Activated CD8-positive, alpha-beta memory T cell treated with anti-CD3 and anti-CD28 coated beads, Interleukin-2, amount 10 ng/mL, durations not matched to agents 7 days and 5 days (primary cell): Measurements from ENCODE around the gene SLC17A9. TPM values are rescaled to one million over a fixed set of nuclear protein-coding genes. Genes with fewer than 3 reads are reported as not detected.

Source experiments
- ATAC-seq: fragments of 150-1000 bp; cut with Tn5 transposase; one replicate; pipeline ENCODE4 v1.10.0; 2021; ENCODE audit warnings: moderate library complexity
- CTCF ChIA-PET: fragments of 350-600 bp; sonication (Branson Sonifier 250); formaldehyde crosslinking; loops from one replicate; lab custom pipeline; 2021; ENCODE audit warnings: antibody characterized with exemption; lab: Charles Lee
- DNase-seq: peaks from one replicate; pipeline ENCODE4 v3.0.0-alpha.2; 2020
- H3K27ac Mint-ChIP-seq: one replicate; pipeline ENCODE4 v1.8.0; 2021; ENCODE audit warnings: mild to moderate bottlenecking, mixed read lengths
- H3K27me3 Mint-ChIP-seq: one replicate; pipeline ENCODE4 v1.8.0; 2021; ENCODE audit warnings: mixed read lengths
- H3K36me3 Mint-ChIP-seq: one replicate; pipeline ENCODE4 v1.8.0; 2021; ENCODE audit warnings: mild to moderate bottlenecking, mixed read lengths
- H3K4me1 Mint-ChIP-seq: one replicate; pipeline ENCODE4 v1.8.0; 2021; ENCODE audit warnings: mixed read lengths
- H3K4me3 Mint-ChIP-seq: one replicate; pipeline ENCODE4 v1.8.0; 2021; ENCODE audit warnings: mild to moderate bottlenecking, moderate library complexity, mixed read lengths
- H3K9me3 Mint-ChIP-seq: one replicate; pipeline ENCODE4 v1.8.0; 2022; ENCODE audit warnings: low read depth, mixed read lengths
- total RNA-seq, 2 experiments: library from RNA; stranded (reverse); gene quantifications; one replicate each; pipeline ENCODE4 v1.2.3, GENCODE V29; 2021

The SLC17A9 gene
- 10 to 100 TPM; 26.1 to 34.1 TPM for total RNA-seq

GRCh38 chr20:62952373-62952967 lies at the start of gene SLC17A9:
Gene SLC17A9, plus strand, starts transcription at chr20:62952709. Its CDS starts 122 bp downstream, at chr20:62952831.
- no peaks in the 10 kb centered on the region for H3K27me3 Mint-ChIP-seq
- CTCF ChIA-PET = interaction anchor here (1.2 to 3.1 kb wide), 7 partner anchors 15 to 56 kb away, joined by 3 to 30 read pairs (median 8); partner anchors contain the start of gene GID8
- peak; percentile 85 for DNase-seq
- peaks cover 22% of the 10 kb centered on the region for H3K4me1 Mint-ChIP-seq
- H3K9me3 Mint-ChIP-seq = no peaks in the 10 kb centered on the region
- peaks cover 29% of the 10 kb centered on the region for H3K36me3 Mint-ChIP-seq
- H3K4me3 Mint-ChIP-seq = peak within 1 kb of the TSS; percentile 75
- peak; percentile 81 for ATAC-seq
- peak within 1 kb of the TSS; percentile 89 for H3K27ac Mint-ChIP-seq

- H3K36me3 Mint-ChIP-seq = peaks cover 41% of the 10 kb centered on the region
- peaks cover 62% of the 10 kb centered on the region for H3K4me1 Mint-ChIP-seq
- CTCF ChIA-PET = interaction anchor here (0.6 to 13.9 kb wide), 5 partner anchors 10 to 76 kb away, joined by 3 to 268 read pairs (median 3); partner anchors contain the start of gene DIDO1
- H3K9me3 Mint-ChIP-seq = no peaks in the 10 kb centered on the region
- H3K27me3 Mint-ChIP-seq = no peaks in the 10 kb centered on the region
- DNase-seq = no peak
- no peak overlapping the region for H3K4me3 Mint-ChIP-seq
- H3K27ac Mint-ChIP-seq = no peak overlapping the region
- ATAC-seq = no peak
Observed at GRCh38 chr20:62902926-62903615, 49.4 kb upstream of the SLC17A9 start.

- DNase-seq = no peak
- peaks cover 63% of the 10 kb centered on the region for H3K36me3 Mint-ChIP-seq
- CTCF ChIA-PET = interaction anchor here (0.7 to 13.9 kb wide), 2 partner anchors 11 to 14 kb away, joined by 3 to 268 read pairs; partner anchors contain the start of gene DIDO1
Observed at GRCh38 chr20:62905536-62906117, 46.9 kb upstream of the SLC17A9 start.

GRCh38 chr20:62906209-62906608 lies 46.3 kb upstream of the SLC17A9 start:
- no peak for ATAC-seq
- Mint-ChIP-seq H3K4me1 (peaks cover 51% of the 10 kb centered on the region), H3K36me3 (peaks cover 65% of the 10 kb centered on the region), H3K4me3 (no peak overlapping the region), H3K9me3 (no peaks in the 10 kb centered on the region), H3K27me3 (no peaks in the 10 kb centered on the region), H3K27ac (no peak overlapping the region)
- CTCF ChIA-PET = interaction anchor here (13.9 kb wide), 1 partner anchor 14 kb away, joined by 268 read pairs; the partner anchor contains the start of gene DIDO1
- no peak for DNase-seq

More at GRCh38 chr20:62905536-62906117, 46.9 kb upstream of the SLC17A9 start:
- peaks cover 57% of the 10 kb centered on the region for H3K4me1 Mint-ChIP-seq
- H3K27me3 Mint-ChIP-seq = no peaks in the 10 kb centered on the region
- H3K9me3 Mint-ChIP-seq = no peaks in the 10 kb centered on the region
- ATAC-seq = no peak
- H3K4me3 Mint-ChIP-seq = no peak overlapping the region
- no peak overlapping the region for H3K27ac Mint-ChIP-seq

GRCh38 chr20:62906647-62907375 lies 45.7 kb upstream of the SLC17A9 start:
- Mint-ChIP-seq H3K36me3 (peaks cover 68% of the 10 kb centered on the region), H3K27ac (no peak overlapping the region), H3K4me1 (peaks cover 50% of the 10 kb centered on the region), H3K9me3 (no peaks in the 10 kb centered on the region), H3K4me3 (no peak overlapping the region), H3K27me3 (no peaks in the 10 kb centered on the region)
- CTCF ChIA-PET = interaction anchor here (0.7 to 13.9 kb wide), 9 partner anchors 8 to 102 kb away, joined by 3 to 268 read pairs (median 4); partner anchors contain the start of gene DIDO1
- no peak for ATAC-seq
- DNase-seq = no peak

GRCh38 chr20:62907384-62908317 lies 44.9 kb upstream of the SLC17A9 start:
- Mint-ChIP-seq H3K27ac (peak overlapping the region; percentile 57), H3K4me3 (no peak overlapping the region)
- no peak for DNase-seq

GRCh38 chr20:62908971-62909791 lies 43.3 kb upstream of the SLC17A9 start:
- CTCF ChIA-PET = interaction anchor here (1.2 to 13.9 kb wide), 4 partner anchors 10 to 44 kb away, joined by 5 to 268 read pairs (median 12); partner anchors contain the start of genes DIDO1 and SLC17A9
- Mint-ChIP-seq H3K27me3 (no peaks in the 10 kb centered on the region), H3K9me3 (no peaks in the 10 kb centered on the region), H3K36me3 (peaks cover 74% of the 10 kb centered on the region), H3K4me1 (peaks cover 44% of the 10 kb centered on the region), H3K27ac (no peak overlapping the region), H3K4me3 (no peak overlapping the region)
- DNase-seq (no peak), ATAC-seq (no peak)

More at GRCh38 chr20:62907384-62908317, 44.9 kb upstream of the SLC17A9 start:
- ATAC-seq = peak; percentile 65
- Mint-ChIP-seq H3K27me3 (no peaks in the 10 kb centered on the region), H3K4me1 (peaks cover 49% of the 10 kb centered on the region), H3K9me3 (no peaks in the 10 kb centered on the region), H3K36me3 (peaks cover 73% of the 10 kb centered on the region)
- CTCF ChIA-PET = interaction anchor here (0.6 to 13.9 kb wide), 12 partner anchors 9 to 101 kb away, joined by 3 to 268 read pairs (median 4); partner anchors contain the start of genes DIDO1 and SLC17A9

- peak overlapping the region; percentile 34 for H3K27ac Mint-ChIP-seq
- no peaks in the 10 kb centered on the region for H3K9me3 Mint-ChIP-seq
- H3K4me1 Mint-ChIP-seq = peaks cover 42% of the 10 kb centered on the region
- no peak overlapping the region for H3K4me3 Mint-ChIP-seq
- DNase-seq = no peak
- no peaks in the 10 kb centered on the region for H3K27me3 Mint-ChIP-seq
- no peak for ATAC-seq
- CTCF ChIA-PET = interaction anchor here (13.9 kb wide), 1 partner anchor 10 kb away, joined by 268 read pairs; the partner anchor contains the start of gene DIDO1
- H3K36me3 Mint-ChIP-seq = peaks cover 66% of the 10 kb centered on the region
Observed at GRCh38 chr20:62910217-62910766, 42.2 kb upstream of the SLC17A9 start.

- Mint-ChIP-seq H3K4me3 (no peak overlapping the region), H3K4me1 (peaks cover 46% of the 10 kb centered on the region), H3K36me3 (peaks cover 61% of the 10 kb centered on the region), H3K9me3 (no peaks in the 10 kb centered on the region), H3K27ac (no peak overlapping the region), H3K27me3 (no peaks in the 10 kb centered on the region)
- CTCF ChIA-PET = interaction anchor here (1.4 to 18.3 kb wide), 4 partner anchors 7 to 62 kb away, joined by 5 to 268 read pairs (median 137); partner anchors contain the start of gene DIDO1
- DNase-seq (no peak), ATAC-seq (no peak)
Observed at GRCh38 chr20:62910777-62911497, 41.6 kb upstream of the SLC17A9 start.

GRCh38 chr20:62911701-62912280 lies 40.7 kb upstream of the SLC17A9 start:
- Mint-ChIP-seq H3K36me3 (peaks cover 55% of the 10 kb centered on the region), H3K4me1 (peaks cover 51% of the 10 kb centered on the region), H3K27ac (no peak overlapping the region), H3K27me3 (no peaks in the 10 kb centered on the region), H3K4me3 (no peak overlapping the region), H3K9me3 (no peaks in the 10 kb centered on the region)
- ATAC-seq (no peak), DNase-seq (no peak)
- CTCF ChIA-PET = interaction anchor here (0.8 to 18.3 kb wide), 4 partner anchors 8 to 61 kb away, joined by 3 to 268 read pairs (median 6); no protein-coding TSS in a partner anchor
